ENCODE data around the gene PDE2A. TPM values are rescaled to one million over a fixed set of nuclear protein-coding genes. Genes with fewer than 3 reads are reported as not detected.
A peak's percentile ranks its signal among the peaks of the same experiment; 100 is the strongest.

The PDE2A gene
- total and polyA plus RNA-seq, 2 of the 4 experiments (the other 2 are of a cell fraction): 0.02 TPM; not detected in 1

- no peak for TF ChIP-seq BHLHE40 (IDR thresholded peaks at IDR 0.05; ENCODE audit: low read depth, low read length)
- 0 out of 2 replicates have a peak, but pooled peaks have one; percentile 20 for TF ChIP-seq CTCF (conservative IDR thresholded peaks at IDR 0.05; ENCODE audit: low read depth, low read length)
- no peak for TF ChIP-seq CEBPB (IDR thresholded peaks at IDR 0.05; ENCODE audit: low read depth, low read length)
- no peak for TF ChIP-seq MAFK (IDR thresholded peaks at IDR 0.05; ENCODE audit: low read depth, low read length)
- H2BK15ac ChIP-seq (ENCODE audit: low read depth, low read length): no peak overlapping the region
- H2AK9ac ChIP-seq (replicated peaks; ENCODE audit: low read depth, low read length, poor library complexity): peak overlapping the region; percentile 82
- BruUV-seq (replicated peaks): no TSS peak
- intact Hi-C loops (cut with micrococcal nuclease): no loop called here
- H3K36me3 ChIP-seq (ENCODE audit: control insufficient read depth, insufficient read depth, low read length): peaks cover 70% of the 10 kb centered on the region
- no peaks in the 10 kb centered on the region for H3K9me3 ChIP-seq (ENCODE audit: control insufficient read depth, insufficient read depth, low read length)
- H3K79me1 ChIP-seq (ENCODE audit: low read depth in 1 of 2, low read length in 2 of 2): peaks cover 0 to 24% of the 10 kb centered on the region in 2 experiments; a peak in 3 of 4 replicates
- DNase-seq (no peak), ATAC-seq (ENCODE audit: low read depth) (no peak)
- H2BK5ac ChIP-seq (ENCODE audit: low read depth, low read length, poor library complexity, severe bottlenecking): no peak overlapping the region
- H3K14ac ChIP-seq (replicated peaks; ENCODE audit: low read depth, low read length): no peak overlapping the region
- in situ Hi-C loops (cut with MboI; ENCODE audit: low sequenced_read_pairs): no loop called here
- H3K9me1 ChIP-seq (ENCODE audit: insufficient read depth, low read length): peaks cover 13% of the 10 kb centered on the region; the same call in 1 of the 2 replicates
- 70% methylated on average over 6 of the region's 13 CpGs; no CpG with 5 or more reads in 1 of the 2 experiments for WGBS, 2 experiments (ENCODE audit: extremely low coverage in 2 of 2, insufficient read length in 1 of 2)
- peak overlapping the region; percentile 0; the same call in 1 of the 2 replicates for H3K27ac ChIP-seq (ENCODE audit: insufficient read depth, low read length)
- ChIA-PET POLR2A (ENCODE audit: unreplicated experiment) (no interaction called here), CTCF (interaction anchor here (1.2 kb wide), 1 partner anchor 21 kb away, joined by 3 read pairs; no protein-coding TSS in a partner anchor)
- no peak overlapping the region for H4K91ac ChIP-seq (ENCODE audit: insufficient read depth, low read depth, low read length)
- H3K18ac ChIP-seq (ENCODE audit: low read depth, low read length): no peak overlapping the region
- no peak overlapping the region for H3K4me3 ChIP-seq (ENCODE audit: insufficient read depth, low read depth, low read length)
- H2BK120ac ChIP-seq (ENCODE audit: low read depth, low read length): no peak overlapping the region
- H4K20me1 ChIP-seq (ENCODE audit: insufficient read depth, low read length): peaks cover 27% of the 10 kb centered on the region
- H3K4me1 ChIP-seq (ENCODE audit: control insufficient read depth, insufficient read depth, low read length): peaks cover 19% of the 10 kb centered on the region
- no peak overlapping the region for H2AFZ ChIP-seq (replicated peaks; ENCODE audit: low read length, poor library complexity)
- H3K4me2 ChIP-seq (ENCODE audit: low read depth, low read length): no peak overlapping the region; the same call in 1 of the 2 replicates
- no peak overlapping the region for H4K5ac ChIP-seq (ENCODE audit: low read depth, low read length)
- H3K4ac ChIP-seq (ENCODE audit: low read depth, low read length): no peak overlapping the region
- no peak overlapping the region for H2BK20ac ChIP-seq (ENCODE audit: low read depth, low read length)
- H3K23ac ChIP-seq (ENCODE audit: low read depth, low read length): no peak overlapping the region
- no peak overlapping the region for H3K56ac ChIP-seq (ENCODE audit: extremely low read depth, insufficient read depth, low read length)
- no peak overlapping the region for H2AK5ac ChIP-seq (ENCODE audit: low read depth, low read length)
- dilution Hi-C loops (cut with HindIII; ENCODE audit: low sequenced_read_pairs, unreplicated experiment): no loop called here
- H3K9ac ChIP-seq (ENCODE audit: low read depth, low read length): no peak overlapping the region
- no peak overlapping the region for H4K8ac ChIP-seq (ENCODE audit: low read depth in 2 of 2, low read length in 2 of 2)
- no peaks in the 10 kb centered on the region for H3K27me3 ChIP-seq (ENCODE audit: control insufficient read depth, insufficient read depth, low read length)
Observed at GRCh38 chr11:72704028-72704782, 30.0 kb upstream of the PDE2A start.

Data from IMR-90 (cell line).